K562 (cell line): ENCODE data around the gene C2CD5.

Source experiments
- ATF7 ChIP-seq: fragments of 450-650 bp; IDR thresholded peaks from 2 replicates; pipeline ENCODE4 v1.7.1; 2014; ENCODE audit warnings: mild to moderate bottlenecking, moderate library complexity
- BHLHE40 ChIP-seq: IDR thresholded peaks from 2 replicates; pipeline ENCODE4 v1.6.1; 2011; ENCODE audit warnings: low read length, improper control_type of control experiment
- CTCF ChIP-seq, 3 experiments: IDR thresholded peaks in 2 of 3; conservative IDR thresholded peaks in 1 of 3; 2 replicates each; pipeline ENCODE4 v1.5.1; 2011 to 2012; ENCODE audit warnings: low read length in 3 of 3, mild to moderate bottlenecking in 3 of 3, control low read depth in 2 of 3, improper control_type of control experiment in 1 of 3, inconsistent platforms in 1 of 3, low read depth in 1 of 3, mixed read lengths in 1 of 3, moderate library complexity in 1 of 3; ENCODE audit not compliant: insufficient read depth in 2 of 3
- E2F6 ChIP-seq, 2 experiments: IDR thresholded peaks; 2 replicates each; pipeline ENCODE4 v1.6.1; 2011; ENCODE audit warnings: borderline replicate concordance in 1 of 2, control low read depth in 1 of 2, low read depth in 1 of 2, low read length in 1 of 2, mild to moderate bottlenecking in 1 of 2, mixed read lengths in 1 of 2, moderate library complexity in 1 of 2; ENCODE audit not compliant: insufficient read depth in 1 of 2, insufficient read length in 1 of 2, poor library complexity in 1 of 2, severe bottlenecking in 1 of 2; ENCODE audit errors: extremely low read depth in 1 of 2
- ELF1 ChIP-seq: fragments of 200-800 bp; sonication (Bioruptor generic); IDR thresholded peaks from 2 replicates; pipeline ENCODE4 v1.6.1; 2016; ENCODE audit warnings: missing genetic modification characterization, missing compliant biosample characterization
- POLR2A ChIP-seq: fragments of 450-650 bp; conservative IDR thresholded peaks from 2 replicates; pipeline ENCODE4 v1.6.1; 2016
- ZNF785 ChIP-seq: fragments of 250-450 bp; sonication (Bioruptor Pico); IDR thresholded peaks from 2 replicates; pipeline ENCODE4 v1.4.0; 2020; ENCODE audit warnings: mild to moderate bottlenecking
- TF ChIP-seq, protein P1 (sequence below): sonication (generic); formaldehyde crosslinking; IDR thresholded peaks from 2 replicates; pipeline ENCODE4 v1.9.0; 2022; ENCODE audit warnings: mild to moderate bottlenecking, missing genetic modification reagents
- TF ChIP-seq, protein P2 (sequence below): sonication (generic); formaldehyde crosslinking; IDR thresholded peaks from 2 replicates; pipeline ENCODE4 v1.8.1; 2023; ENCODE audit warnings: mild to moderate bottlenecking, missing genetic modification reagents
- TF ChIP-seq, protein P3 (sequence below): fragments of 450-650 bp; formaldehyde crosslinking; IDR thresholded peaks from 2 replicates; pipeline ENCODE4 v1.4.0; 2020; ENCODE audit warnings: mild to moderate bottlenecking, mixed read lengths

DNA sequence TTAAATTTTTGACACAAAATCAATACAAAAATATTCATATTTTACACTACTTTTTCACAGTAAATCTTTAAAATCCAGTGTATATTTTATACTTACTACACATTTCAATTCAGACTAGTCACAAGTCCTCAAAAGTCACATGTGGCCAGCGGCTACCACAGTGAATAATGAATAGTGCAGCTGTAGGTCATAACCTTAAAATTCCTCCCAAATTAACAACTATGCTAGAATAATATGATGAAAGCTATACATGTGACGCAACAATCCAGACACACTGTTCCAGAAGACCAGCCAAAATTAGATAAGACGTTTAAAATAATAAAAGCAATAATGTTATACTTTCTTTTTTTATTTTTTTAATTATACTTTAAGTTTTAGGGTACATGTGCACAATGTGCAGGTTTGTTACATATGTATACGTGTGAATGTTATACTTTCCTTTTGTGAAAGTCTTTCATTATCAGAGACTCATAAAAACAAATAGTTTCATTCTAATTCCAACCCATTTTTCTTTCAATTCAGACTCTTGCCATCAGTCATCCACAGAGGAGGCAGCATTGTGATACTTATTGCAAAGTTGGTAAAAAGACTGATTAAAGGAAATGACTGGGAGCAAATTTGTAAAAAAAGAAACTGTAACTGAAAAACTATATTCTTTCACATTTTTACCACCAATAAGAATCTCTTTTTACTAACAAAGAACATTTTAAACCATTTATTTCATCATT, 67.0 kb downstream of the C2CD5 start:
- TF ChIP-seq, protein P1, sequence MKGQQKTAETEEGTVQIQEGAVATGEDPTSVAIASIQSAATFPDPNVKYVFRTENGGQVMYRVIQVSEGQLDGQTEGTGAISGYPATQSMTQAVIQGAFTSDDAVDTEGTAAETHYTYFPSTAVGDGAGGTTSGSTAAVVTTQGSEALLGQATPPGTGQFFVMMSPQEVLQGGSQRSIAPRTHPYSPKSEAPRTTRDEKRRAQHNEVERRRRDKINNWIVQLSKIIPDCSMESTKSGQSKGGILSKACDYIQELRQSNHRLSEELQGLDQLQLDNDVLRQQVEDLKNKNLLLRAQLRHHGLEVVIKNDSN (CRISPR knock-in tag): no peak
- no peak for TF ChIP-seq BHLHE40
- no peak for TF ChIP-seq ELF1 (tag)
- no peak for TF ChIP-seq CTCF (IDR thresholded peaks at IDR 0.05 in 2 of 3, conservative IDR thresholded peaks at IDR 0.05 in 1 of 3; ENCODE audit: insufficient read depth in 2 of 3, low read depth in 1 of 3, low read length in 3 of 3)
- TF ChIP-seq POLR2A: no peak
- no peak for TF ChIP-seq ATF7
- TF ChIP-seq E2F6 (IDR thresholded peaks at IDR 0.05; ENCODE audit: borderline replicate concordance in 1 of 2, extremely low read depth in 1 of 2, insufficient read depth in 1 of 2, insufficient read length in 1 of 2, low read depth in 1 of 2, low read length in 1 of 2, poor library complexity in 1 of 2, severe bottlenecking in 1 of 2): no peak
- TF ChIP-seq, protein P2, sequence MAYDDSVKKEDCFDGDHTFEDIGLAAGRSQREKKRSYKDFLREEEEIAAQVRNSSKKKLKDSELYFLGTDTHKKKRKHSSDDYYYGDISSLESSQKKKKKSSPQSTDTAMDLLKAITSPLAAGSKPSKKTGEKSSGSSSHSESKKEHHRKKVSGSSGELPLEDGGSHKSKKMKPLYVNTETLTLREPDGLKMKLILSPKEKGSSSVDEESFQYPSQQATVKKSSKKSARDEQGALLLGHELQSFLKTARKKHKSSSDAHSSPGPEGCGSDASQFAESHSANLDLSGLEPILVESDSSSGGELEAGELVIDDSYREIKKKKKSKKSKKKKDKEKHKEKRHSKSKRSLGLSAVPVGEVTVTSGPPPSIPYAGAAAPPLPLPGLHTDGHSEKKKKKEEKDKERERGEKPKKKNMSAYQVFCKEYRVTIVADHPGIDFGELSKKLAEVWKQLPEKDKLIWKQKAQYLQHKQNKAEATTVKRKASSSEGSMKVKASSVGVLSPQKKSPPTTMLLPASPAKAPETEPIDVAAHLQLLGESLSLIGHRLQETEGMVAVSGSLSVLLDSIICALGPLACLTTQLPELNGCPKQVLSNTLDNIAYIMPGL: no peak
- TF ChIP-seq ZNF785 (CRISPR knock-in tag): no peak
- TF ChIP-seq, protein P3, sequence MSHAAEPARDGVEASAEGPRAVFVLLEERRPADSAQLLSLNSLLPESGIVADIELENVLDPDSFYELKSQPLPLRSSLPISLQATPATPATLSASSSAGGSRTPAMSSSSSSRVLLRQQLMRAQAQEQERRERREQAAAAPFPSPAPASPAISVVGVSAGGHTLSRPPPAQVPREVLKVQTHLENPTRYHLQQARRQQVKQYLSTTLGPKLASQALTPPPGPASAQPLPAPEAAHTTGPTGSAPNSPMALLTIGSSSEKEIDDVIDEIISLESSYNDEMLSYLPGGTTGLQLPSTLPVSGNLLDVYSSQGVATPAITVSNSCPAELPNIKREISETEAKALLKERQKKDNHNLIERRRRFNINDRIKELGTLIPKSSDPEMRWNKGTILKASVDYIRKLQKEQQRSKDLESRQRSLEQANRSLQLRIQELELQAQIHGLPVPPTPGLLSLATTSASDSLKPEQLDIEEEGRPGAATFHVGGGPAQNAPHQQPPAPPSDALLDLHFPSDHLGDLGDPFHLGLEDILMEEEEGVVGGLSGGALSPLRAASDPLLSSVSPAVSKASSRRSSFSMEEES: no peak
